Measurements from ENCODE around the gene CYP21A2. TPM values are rescaled to one million over a fixed set of nuclear protein-coding genes. Genes with fewer than 3 reads are reported as not detected.
"Not testable (repeated sequence)": the region's sequence is repeated elsewhere in the genome, so short reads cannot be mapped to it uniquely, and the experiment has no call there.

Gene CYP21A2
- 0.22 and 0.40 TPM in 2 replicates for total RNA-seq (2021; fragmentation: NEBNext Ultra II Directional; extraction: Animal tissue kit (Norgen Biotek cat#: 25700))
- polyA plus RNA-seq (2011; rRNA removed): 0.14 and 0.23 TPM in 2 replicates
- polyA plus RNA-seq (2011; cell fraction: cytosol; rRNA removed): 0.21 TPM
- 0.71 TPM for polyA plus RNA-seq (2011; cell fraction: nucleus; rRNA removed)
- 0.32 to 0.62 TPM (median 0.36 TPM) in 3 of 4 replicates, not detected in the other for polyA plus RNA-seq (2012, experiment 1 of 2)
- 0.30 TPM for polyA plus RNA-seq (2012, experiment 2 of 2)
- 0.14 TPM for polyA plus RNA-seq (2013, experiment 1 of 2)
- polyA plus RNA-seq (2013, experiment 2 of 2): 0.11 TPM
- 0.16 TPM in 1 of 2 replicates, not detected in the other for polyA minus RNA-seq (2011; rRNA and poly(A)+ RNA removed)
- not detected for polyA minus RNA-seq (2011; cell fraction: cytosol; rRNA and poly(A)+ RNA removed)
- polyA minus RNA-seq (2011; cell fraction: nucleus; rRNA and poly(A)+ RNA removed): 0.90 TPM
- long read RNA-seq, experiment 1: 0 reads
- long read RNA-seq, experiment 2: 0 reads

GRCh38 chr6:32037598-32038524 is at the start of gene CYP21A2:
Gene CYP21A2, plus strand, starts transcription at chr6:32038415. Its CDS starts 8 bp downstream, at chr6:32038423.
- FAIRE-seq; H3K79me2 ChIP-seq (ENCODE audit: control insufficient read depth in 1 of 2, insufficient read depth in 2 of 2, low read length in 2 of 2); H3K27ac ChIP-seq (ENCODE audit: low read depth, low read length); H3K79me1 ChIP-seq (ENCODE audit: low read depth, low read length); H2BK120ac ChIP-seq (replicated peaks; ENCODE audit: low read depth, low read length); H4K5ac ChIP-seq (ENCODE audit: insufficient read length, low read depth, low read length); H4K91ac ChIP-seq (replicated peaks; ENCODE audit: insufficient read length, low read length); H3K4ac ChIP-seq (replicated peaks; ENCODE audit: insufficient read length, low read depth, low read length); H3K23me2 ChIP-seq (ENCODE audit: low read depth, low read length); H2BK20ac ChIP-seq (ENCODE audit: low read length); H4K20me1 ChIP-seq (replicated peaks in 1 of 2; ENCODE audit: control insufficient read depth in 1 of 2, insufficient read depth in 2 of 2, low read length in 2 of 2); H3K36me3 ChIP-seq (ENCODE audit: control insufficient read depth in 2 of 4, insufficient read depth in 4 of 4, low read length in 3 of 4); H2BK5ac ChIP-seq (ENCODE audit: low read depth, low read length); H3K27me3 ChIP-seq (replicated peaks in 1 of 4; ENCODE audit: control insufficient read depth in 3 of 4, extremely low read depth in 1 of 4, insufficient read depth in 3 of 4, low read length in 3 of 4); H3K4me1 ChIP-seq (replicated peaks in 1 of 4; ENCODE audit: control insufficient read depth in 3 of 4, insufficient read depth in 4 of 4, low read length in 3 of 4); H3K56ac ChIP-seq (replicated peaks; ENCODE audit: insufficient read length, low read depth, low read length); H3K4me3 ChIP-seq (ENCODE audit: extremely low read depth in 1 of 4, insufficient read depth in 2 of 4, low read depth in 3 of 4, low read length in 4 of 4); H2AFZ ChIP-seq (ENCODE audit: low read length); H3K18ac ChIP-seq (ENCODE audit: extremely low read depth, low read length); H3K4me2 ChIP-seq (ENCODE audit: insufficient read depth in 1 of 2, low read depth in 2 of 2, low read length in 2 of 2); H4K8ac ChIP-seq (ENCODE audit: extremely low read depth, insufficient read depth, low read length); H2AK5ac ChIP-seq (ENCODE audit: low read depth, low read length); H3K14ac ChIP-seq (ENCODE audit: insufficient read length); H3K23ac ChIP-seq (ENCODE audit: insufficient read length); DNase-seq (ENCODE audit: low read depth in 1 of 2, low spot score in 2 of 2); POLR2A ChIA-PET (ENCODE audit: partially characterized antibody); H3K9me3 ChIP-seq (ENCODE audit: insufficient read depth in 2 of 2, low read depth in 1 of 2, low read length in 1 of 2); H2BK12ac ChIP-seq (ENCODE audit: low read depth, low read length); H3K9ac ChIP-seq (replicated peaks in 1 of 4; ENCODE audit: extremely low read depth in 1 of 4, low read depth in 3 of 4, low read length in 3 of 4); H2BK15ac ChIP-seq (ENCODE audit: low read length): not testable (repeated sequence)
- CTCF ChIA-PET (ENCODE audit: partially characterized antibody): interaction anchor here (1.2 to 1.4 kb wide), 2 partner anchors 9 to 10 kb away, joined by 3 to 5 read pairs; no protein-coding TSS in a partner anchor
- WGBS, 2 experiments (ENCODE audit: extremely low coverage in 1 of 2, insufficient coverage in 1 of 2, insufficient read length in 1 of 2, insufficient replicate concordance in 2 of 2, low coverage in 1 of 2, low lambda C conversion rate in 2 of 2, missing lambda C conversion rate in 1 of 2): 85% methylated on average over 14 of the region's 19 CpGs; no CpG with 5 or more reads in 1 of the 2 experiments
